HG03066 (cell line): ENCODE results near the gene MAD1L1.
"Not testable (repeated sequence)": the region's sequence is repeated elsewhere in the genome, so short reads cannot be mapped to it uniquely, and the experiment has no call there.

ENCODE experiments used
- ATAC-seq: cut with Tn5 transposase; IDR thresholded peaks from one replicate; pipeline ENCODE4 v1.9.1; 2021; ENCODE audit warnings: low read depth; ENCODE audit not compliant: unreplicated experiment

MAD1L1 gene

GRCh38 chr7:2076649-2077064 is 156.1 kb downstream of the MAD1L1 start:
- ATAC-seq, result no peak

GRCh38 chr7:2075811-2076210 is 156.9 kb downstream of the MAD1L1 start:
- no peak for ATAC-seq

- no peak for ATAC-seq
Observed at GRCh38 chr7:2074691-2075090, 158.1 kb downstream of the MAD1L1 start.

- ATAC-seq, result no peak
Observed at GRCh38 chr7:2072798-2073197, 159.9 kb downstream of the MAD1L1 start.

GRCh38 chr7:2072042-2072441 is 160.7 kb downstream of the MAD1L1 start:
- ATAC-seq, result peak; percentile 75

- ATAC-seq, result no peak
Observed at GRCh38 chr7:2071133-2071832, 161.5 kb downstream of the MAD1L1 start.

GRCh38 chr7:2070151-2070763 is 162.5 kb downstream of the MAD1L1 start:
- ATAC-seq, result no peak

GRCh38 chr7:2069472-2069860 is 163.3 kb downstream of the MAD1L1 start:
- ATAC-seq, result no peak

GRCh38 chr7:2068693-2069471 is 163.9 kb downstream of the MAD1L1 start:
- ATAC-seq, result no peak

GRCh38 chr7:2066251-2066919 is 166.4 kb downstream of the MAD1L1 start:
- no peak for ATAC-seq

GRCh38 chr7:2065528-2065927 is 167.2 kb downstream of the MAD1L1 start:
- ATAC-seq, result no peak

GRCh38 chr7:2063563-2064260 is 169.0 kb downstream of the MAD1L1 start:
- no peak for ATAC-seq

GRCh38 chr7:2062648-2063047 is 170.1 kb downstream of the MAD1L1 start:
- ATAC-seq, result no peak

- ATAC-seq, result no peak
Observed at GRCh38 chr7:2060701-2061100, 172.0 kb downstream of the MAD1L1 start.

- ATAC-seq, result no peak
Observed at GRCh38 chr7:2059964-2060700, 172.6 kb downstream of the MAD1L1 start.

- not testable (repeated sequence) for ATAC-seq
Observed at GRCh38 chr7:2058246-2058645, 174.5 kb downstream of the MAD1L1 start.

GRCh38 chr7:2055956-2056355 is 176.8 kb downstream of the MAD1L1 start:
- ATAC-seq, result no peak

- ATAC-seq, result no peak
Observed at GRCh38 chr7:2054927-2055326, 177.8 kb downstream of the MAD1L1 start.

GRCh38 chr7:2053395-2053794 is 179.3 kb downstream of the MAD1L1 start:
- ATAC-seq, result no peak

GRCh38 chr7:2052657-2053048 is 180.1 kb downstream of the MAD1L1 start:
- no peak for ATAC-seq
